HL-60/S4 treated with phorbol 12-myristate 13-acetate at 8.2 ng/mL for 4 days and 3 days (cell line): ENCODE measurements around the gene DNMT3B.

Experiments used
- in situ Hi-C: fragments of 300-500 bp; cut with MboI; formaldehyde crosslinking; loops from 2 replicates; pipeline ENCODE4 v1.15.0; 2022; ENCODE audit warnings: low sequenced_read_pairs

DNMT3B gene

DNA sequence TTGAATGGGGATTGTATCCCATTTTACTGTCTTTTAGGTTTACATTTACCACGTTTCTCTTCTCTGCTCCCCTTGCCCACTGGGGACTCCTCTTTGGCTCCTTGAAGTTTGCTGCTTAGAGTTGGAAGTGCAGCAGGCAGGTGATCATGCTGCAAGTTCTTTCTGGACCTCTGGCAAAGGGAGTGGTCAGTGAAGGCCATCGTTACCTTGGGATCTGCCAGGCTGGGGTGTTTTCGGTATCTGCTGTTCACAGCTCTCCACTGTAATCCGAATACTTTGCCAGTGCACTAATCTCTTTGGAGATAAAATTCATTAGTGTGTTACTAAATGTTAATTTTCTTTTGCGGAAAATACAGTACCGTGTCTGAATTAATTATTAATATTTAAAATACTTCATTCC lies 87.4 kb downstream of the DNMT3B start:
- in situ Hi-C loops = no loop called here

DNA sequence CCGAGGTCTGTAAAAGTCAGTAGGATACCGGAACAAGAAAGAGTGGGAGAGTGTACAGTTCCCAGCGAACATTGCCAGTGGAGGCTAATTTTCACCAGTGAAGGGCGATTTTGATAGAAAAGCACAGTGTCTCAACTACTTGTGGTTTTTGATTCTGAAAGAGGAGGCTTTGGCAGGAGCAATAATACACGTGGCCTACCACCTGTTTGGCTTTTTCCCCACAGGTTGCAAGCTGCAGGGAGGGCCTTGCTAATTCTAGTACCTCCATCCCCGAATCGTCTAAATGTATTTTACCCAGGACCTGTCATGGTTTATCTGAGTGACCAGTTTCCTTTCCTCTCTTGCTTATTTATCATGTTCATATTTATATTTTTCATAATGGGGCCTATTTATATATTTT lies 93.2 kb downstream of the DNMT3B start:
- in situ Hi-C loops = no loop called here

DNA sequence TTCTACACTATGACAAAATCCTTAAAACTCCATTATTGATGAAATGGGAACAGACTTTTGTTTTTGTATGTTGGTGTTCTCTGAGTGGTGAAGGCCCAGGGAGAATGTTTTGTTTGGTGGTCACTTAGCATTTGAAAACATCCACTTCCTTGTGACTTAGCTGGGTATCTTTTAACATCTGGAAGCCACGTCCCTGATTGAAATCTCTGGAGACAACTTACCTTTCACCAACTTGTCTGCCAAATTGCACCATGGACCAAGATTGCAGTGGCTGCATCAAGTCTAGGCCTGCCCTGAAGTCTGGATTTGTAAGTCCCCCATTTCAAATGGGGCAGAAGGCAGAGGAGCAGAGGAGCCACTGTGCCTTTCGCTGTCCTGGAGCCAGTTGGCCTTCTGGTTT lies 96.0 kb downstream of the DNMT3B start:
- in situ Hi-C loops = no loop called here
